ENCODE data around the gene PMEPA1. TPM values are rescaled to one million over a fixed set of nuclear protein-coding genes. Genes with fewer than 3 reads are reported as not detected.

Gene PMEPA1
- total RNA-seq, 1 experiment from 2014 or later: 163 TPM

DNA sequence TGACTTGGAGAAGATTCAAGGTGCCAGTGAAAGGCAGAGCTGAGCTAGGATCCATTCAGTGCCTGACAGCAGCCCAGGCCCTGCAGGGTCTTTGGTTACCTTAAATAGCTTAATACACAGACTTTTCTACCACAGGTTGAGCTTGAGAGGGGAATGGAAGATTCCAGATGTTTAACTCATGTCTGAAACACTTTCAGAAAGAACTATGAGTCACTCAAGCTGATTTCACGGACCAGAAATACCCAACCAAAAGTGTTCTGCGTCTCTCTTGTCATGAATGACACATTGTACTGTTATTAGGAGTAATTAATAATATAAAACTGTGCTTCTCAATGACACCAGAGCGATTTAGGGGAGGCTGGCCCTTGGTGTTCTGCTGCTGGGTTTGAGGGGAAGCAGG is 6.4 kb upstream of the PMEPA1 start:
- TF ChIP-seq CTCF (conservative IDR thresholded peaks at IDR 0.05): no peak
- no peak for TF ChIP-seq EZH2 (IDR thresholded peaks at IDR 0.05; ENCODE audit: low read depth)
- Histone ChIP-seq H3K4me3 (no peak overlapping the region), H3K4me2 (no peak overlapping the region), H3K4me1 (replicated peaks; ENCODE audit: insufficient read depth) (peaks cover 66% of the 10 kb centered on the region), H3K27ac (no peak overlapping the region), H3K9me3 (ENCODE audit: insufficient read depth, low read depth) (no peaks in the 10 kb centered on the region), H3K27me3 (ENCODE audit: insufficient read depth, low read depth) (no peaks in the 10 kb centered on the region), H3K9me2 (ENCODE audit: insufficient read depth) (no peaks in the 10 kb centered on the region), H4K20me1 (ENCODE audit: insufficient read depth) (no peaks in the 10 kb centered on the region), H3K79me2 (ENCODE audit: low read depth) (peaks cover 24% of the 10 kb centered on the region), H3F3A (ENCODE audit: insufficient read depth, low read depth) (peaks cover 25% of the 10 kb centered on the region), H3K36me3 (ENCODE audit: low read depth) (no peaks in the 10 kb centered on the region), H2AFZ (no peak overlapping the region)
- ChIA-PET CTCF (interaction anchor here (0.6 kb wide), 1 partner anchor 469 kb away, joined by 3 read pairs; no protein-coding TSS in a partner anchor), POLR2A (ENCODE audit: unreplicated experiment) (interaction anchor here (0.6 kb wide), 1 partner anchor 416 kb away, joined by 3 read pairs; no protein-coding TSS in a partner anchor)
- no TSS peak for BruUV-seq (replicated peaks)
- DNase-seq: no peak
- intact Hi-C loops (cut with micrococcal nuclease; ENCODE audit: unreplicated experiment): no loop called here

DNA sequence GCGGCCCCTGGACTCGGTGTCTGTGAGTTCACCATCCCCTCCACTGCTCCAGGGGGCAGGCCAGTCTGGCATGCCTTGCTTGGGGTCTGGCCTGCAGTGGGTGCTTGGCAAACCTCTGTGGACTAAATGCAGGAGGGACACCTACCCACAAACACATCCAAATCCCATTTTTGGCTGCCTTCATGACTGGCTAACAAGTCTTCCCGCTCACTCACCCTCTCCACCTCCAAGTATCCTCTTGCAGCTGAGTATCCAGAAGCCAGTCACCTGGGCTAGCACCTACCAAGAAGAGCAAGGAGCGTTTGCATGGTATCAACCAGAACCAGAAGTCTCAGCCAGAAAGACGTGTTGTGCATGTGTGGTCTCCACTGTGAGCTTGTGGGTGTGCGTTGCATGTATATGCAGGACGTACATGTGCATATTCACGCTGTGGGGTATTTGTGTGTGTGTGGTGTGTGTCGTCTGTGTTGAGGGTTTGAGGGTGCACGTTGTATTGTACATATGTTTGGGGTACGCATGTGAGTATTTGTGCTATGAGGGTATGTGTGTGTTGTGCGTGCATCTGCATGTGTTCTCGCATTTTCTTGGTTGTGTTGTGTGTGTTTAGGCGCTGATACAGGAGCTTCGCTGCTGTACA is 5.6 kb upstream of the PMEPA1 start:
- no peak overlapping the region for H3K4me3 ChIP-seq
- peaks cover 70% of the 10 kb centered on the region for H3K4me1 ChIP-seq (replicated peaks; ENCODE audit: insufficient read depth)
- peaks cover 31% of the 10 kb centered on the region for H3F3A ChIP-seq (ENCODE audit: insufficient read depth, low read depth)
- no peak overlapping the region for H3K4me2 ChIP-seq
- TF ChIP-seq EZH2 (IDR thresholded peaks at IDR 0.05; ENCODE audit: low read depth): no peak
- TF ChIP-seq CTCF (conservative IDR thresholded peaks at IDR 0.05): no peak
- no peak overlapping the region for H2AFZ ChIP-seq
- CTCF ChIA-PET: no interaction called here
- H3K9me2 ChIP-seq (ENCODE audit: insufficient read depth): no peaks in the 10 kb centered on the region
- no peaks in the 10 kb centered on the region for H4K20me1 ChIP-seq (ENCODE audit: insufficient read depth)
- POLR2A ChIA-PET (ENCODE audit: unreplicated experiment): interaction anchor here (0.6 kb wide), 1 partner anchor 417 kb away, joined by 3 read pairs; no protein-coding TSS in a partner anchor
- no peak overlapping the region for H3K27ac ChIP-seq
- intact Hi-C loops (cut with micrococcal nuclease; ENCODE audit: unreplicated experiment): no loop called here
- no TSS peak for BruUV-seq (replicated peaks)
- peaks cover 32% of the 10 kb centered on the region for H3K79me2 ChIP-seq (ENCODE audit: low read depth)
- no peaks in the 10 kb centered on the region for H3K27me3 ChIP-seq (ENCODE audit: insufficient read depth, low read depth)
- no peak for DNase-seq
- no peaks in the 10 kb centered on the region for H3K36me3 ChIP-seq (ENCODE audit: low read depth)
- H3K9me3 ChIP-seq (ENCODE audit: insufficient read depth, low read depth): no peaks in the 10 kb centered on the region

DNA sequence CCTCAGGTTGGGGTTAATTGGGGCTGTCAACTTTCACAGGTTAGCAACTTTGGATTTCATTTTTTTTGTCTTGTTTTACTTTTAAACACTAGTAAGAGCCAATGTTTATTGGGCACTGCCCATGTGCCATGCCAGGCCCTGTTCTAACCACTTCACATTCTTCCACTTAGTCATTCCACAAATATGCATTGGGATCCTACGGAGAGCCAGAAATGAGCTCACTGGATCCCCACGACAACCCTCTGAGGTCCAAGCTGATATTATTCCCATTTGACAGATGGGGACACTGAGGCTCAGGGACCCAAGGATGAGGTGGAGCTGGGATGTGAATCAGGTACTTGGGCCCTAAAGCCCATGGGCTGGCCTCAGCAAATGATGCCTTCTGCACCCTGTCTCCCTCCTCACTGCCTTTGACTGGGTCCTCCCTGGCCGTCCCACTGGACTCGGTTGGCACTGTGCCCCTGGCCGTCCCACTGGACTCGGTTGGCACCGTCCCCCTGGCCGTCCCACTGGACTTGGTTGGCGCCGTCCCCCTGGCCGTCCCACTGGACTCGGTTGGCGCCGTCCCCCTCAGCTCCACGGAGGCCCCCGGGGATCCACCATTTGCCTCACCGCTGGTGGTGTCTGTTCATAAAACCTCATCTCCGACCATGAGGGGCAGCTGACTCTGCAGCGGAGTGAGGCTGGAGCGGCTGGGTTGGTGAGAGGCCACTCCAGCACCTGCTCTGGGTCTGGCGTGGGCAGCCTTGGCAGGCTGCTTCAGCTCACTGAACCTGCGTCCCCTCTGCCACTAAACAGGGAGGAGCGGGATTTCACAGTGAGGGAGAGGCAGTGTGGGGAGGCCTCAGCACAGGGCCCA is 4.8 kb upstream of the PMEPA1 start:
- no peak overlapping the region for H3K4me3 ChIP-seq

More for the DNA sequence above, 4.8 kb upstream of the PMEPA1 start:
- no peaks in the 10 kb centered on the region for H4K20me1 ChIP-seq (ENCODE audit: insufficient read depth)
- H2AFZ ChIP-seq: no peak overlapping the region
- intact Hi-C loops (cut with micrococcal nuclease; ENCODE audit: unreplicated experiment): no loop called here
- no TSS peak for BruUV-seq (replicated peaks)
- ChIA-PET CTCF (interaction anchor here (0.7 kb wide), 1 partner anchor 92 kb away, joined by 4 read pairs; no protein-coding TSS in a partner anchor), POLR2A (ENCODE audit: unreplicated experiment) (interaction anchor here (0.6 to 0.7 kb wide), 2 partner anchors 16 to 367 kb away, joined by 3 to 4 read pairs; no protein-coding TSS in a partner anchor)
- no peaks in the 10 kb centered on the region for H3K9me3 ChIP-seq (ENCODE audit: insufficient read depth, low read depth)
- H3K9me2 ChIP-seq (ENCODE audit: insufficient read depth): no peaks in the 10 kb centered on the region
- no peaks in the 10 kb centered on the region for H3K27me3 ChIP-seq (ENCODE audit: insufficient read depth, low read depth)
- peaks cover 68% of the 10 kb centered on the region for H3K4me1 ChIP-seq (replicated peaks; ENCODE audit: insufficient read depth)
- peaks cover 35% of the 10 kb centered on the region for H3F3A ChIP-seq (ENCODE audit: insufficient read depth, low read depth)
- TF ChIP-seq EZH2 (IDR thresholded peaks at IDR 0.05; ENCODE audit: low read depth) (no peak), CTCF (conservative IDR thresholded peaks at IDR 0.05) (no peak)
- H3K27ac ChIP-seq: peak overlapping the region; percentile 36; the same call in 1 of the 2 replicates
- peaks cover 36% of the 10 kb centered on the region for H3K79me2 ChIP-seq (ENCODE audit: low read depth)
- DNase-seq: peak; percentile 60 to 90
- no peaks in the 10 kb centered on the region for H3K36me3 ChIP-seq (ENCODE audit: low read depth)
- H3K4me2 ChIP-seq: peak overlapping the region; percentile 89
